Measurements from ENCODE around the gene CARD11. TPM values are rescaled to one million over a fixed set of nuclear protein-coding genes. Genes with fewer than 3 reads are reported as not detected.

Gene CARD11
- total and polyA plus RNA-seq, 2 of the 4 experiments (the other 2 are of a cell fraction), result 0.18 to 0.26 TPM

- no peak overlapping the region for H3K56ac ChIP-seq (ENCODE audit: extremely low read depth, insufficient read depth, low read length)
- CTCF ChIA-PET, result no interaction called here
- BruUV-seq (replicated peaks), result no TSS peak
- no peak overlapping the region for H2AK5ac ChIP-seq (ENCODE audit: low read depth, low read length)
- H3K27ac ChIP-seq (ENCODE audit: insufficient read depth, low read length), result no peak overlapping the region
- TF ChIP-seq BHLHE40 (IDR thresholded peaks at IDR 0.05; ENCODE audit: low read depth, low read length) (no peak), POLR2A (IDR thresholded peaks at IDR 0.05; ENCODE audit: low read depth, low read length) (no peak), NFE2L2 (IDR thresholded peaks at IDR 0.05; ENCODE audit: low read depth, low read length) (no peak), MXI1 (IDR thresholded peaks at IDR 0.05; ENCODE audit: borderline replicate concordance, low read depth, low read length) (no peak), MAZ (IDR thresholded peaks at IDR 0.05; ENCODE audit: borderline replicate concordance, low read depth, low read length) (no peak), ELK1 (IDR thresholded peaks at IDR 0.05; ENCODE audit: borderline replicate concordance, low read depth, low read length) (no peak), RAD21 (IDR thresholded peaks at IDR 0.05; ENCODE audit: low read length) (no peak), MAFK (IDR thresholded peaks at IDR 0.05; ENCODE audit: low read depth, low read length) (no peak), CHD1 (IDR thresholded peaks at IDR 0.05; ENCODE audit: low read depth, low read length) (no peak), FOS (IDR thresholded peaks at IDR 0.05; ENCODE audit: low read depth, low read length) (no peak)
- TF ChIP-seq, protein P1, sequence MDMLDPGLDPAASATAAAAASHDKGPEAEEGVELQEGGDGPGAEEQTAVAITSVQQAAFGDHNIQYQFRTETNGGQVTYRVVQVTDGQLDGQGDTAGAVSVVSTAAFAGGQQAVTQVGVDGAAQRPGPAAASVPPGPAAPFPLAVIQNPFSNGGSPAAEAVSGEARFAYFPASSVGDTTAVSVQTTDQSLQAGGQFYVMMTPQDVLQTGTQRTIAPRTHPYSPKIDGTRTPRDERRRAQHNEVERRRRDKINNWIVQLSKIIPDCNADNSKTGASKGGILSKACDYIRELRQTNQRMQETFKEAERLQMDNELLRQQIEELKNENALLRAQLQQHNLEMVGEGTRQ (IDR thresholded peaks at IDR 0.05; ENCODE audit: low read depth, low read length), result no peak
- H2BK5ac ChIP-seq (ENCODE audit: low read depth, low read length, poor library complexity, severe bottlenecking), result no peak overlapping the region
- no peaks in the 10 kb centered on the region for H3K4me1 ChIP-seq (ENCODE audit: control insufficient read depth, insufficient read depth, low read length)
- H2BK20ac ChIP-seq (ENCODE audit: low read depth, low read length), result no peak overlapping the region
- DNase-seq (no peak), ATAC-seq (ENCODE audit: low read depth) (no peak)
- no peak overlapping the region for H3K4me2 ChIP-seq (ENCODE audit: low read depth, low read length)
- intact Hi-C loops (cut with micrococcal nuclease), result no loop called here
- no peak overlapping the region for H3K9ac ChIP-seq (ENCODE audit: low read depth, low read length)
- POLR2A ChIA-PET (ENCODE audit: unreplicated experiment), result no interaction called here
- H2AK9ac ChIP-seq (replicated peaks; ENCODE audit: low read depth, low read length, poor library complexity), result no peak overlapping the region
- no peak overlapping the region for H3K4ac ChIP-seq (ENCODE audit: low read depth, low read length)
- 14% methylated on average over 12 of the region's 15 CpGs; no CpG with 5 or more reads in 1 of the 2 experiments for WGBS, 2 experiments (ENCODE audit: extremely low coverage in 2 of 2, insufficient read length in 1 of 2)
- no peaks in the 10 kb centered on the region for H3K36me3 ChIP-seq (ENCODE audit: control insufficient read depth, insufficient read depth, low read length)
- H3K18ac ChIP-seq (ENCODE audit: low read depth, low read length), result no peak overlapping the region
- dilution Hi-C loops (cut with HindIII; ENCODE audit: low sequenced_read_pairs, unreplicated experiment), result no loop called here
- no peak overlapping the region for H3K23ac ChIP-seq (ENCODE audit: low read depth, low read length)
- H4K5ac ChIP-seq (ENCODE audit: low read depth, low read length), result no peak overlapping the region
- no peaks in the 10 kb centered on the region for H3K9me3 ChIP-seq (ENCODE audit: control insufficient read depth, insufficient read depth, low read length)
- H3K9me1 ChIP-seq (ENCODE audit: insufficient read depth, low read length), result no peaks in the 10 kb centered on the region
- no peaks in the 10 kb centered on the region for H4K20me1 ChIP-seq (ENCODE audit: insufficient read depth, low read length)
- H3K79me1 ChIP-seq (ENCODE audit: low read depth in 1 of 2, low read length in 2 of 2), result no peaks in the 10 kb centered on the region
- no peak overlapping the region for H3K14ac ChIP-seq (replicated peaks; ENCODE audit: low read depth, low read length)
- in situ Hi-C loops (cut with MboI; ENCODE audit: low sequenced_read_pairs), result no loop called here
- peaks cover 4% of the 10 kb centered on the region; the same call in 1 of the 2 replicates for H3K27me3 ChIP-seq (ENCODE audit: control insufficient read depth, insufficient read depth, low read length)
- H4K8ac ChIP-seq (ENCODE audit: low read depth in 2 of 2, low read length in 2 of 2), result no peak overlapping the region
- no peak overlapping the region for H3K4me3 ChIP-seq (ENCODE audit: insufficient read depth, low read depth, low read length)
- no peak overlapping the region for H2AFZ ChIP-seq (replicated peaks; ENCODE audit: low read length, poor library complexity)
- H2BK120ac ChIP-seq (ENCODE audit: low read depth, low read length), result no peak overlapping the region
- H2BK15ac ChIP-seq (ENCODE audit: low read depth, low read length), result no peak overlapping the region
- H4K91ac ChIP-seq (ENCODE audit: insufficient read depth, low read depth, low read length), result no peak overlapping the region
Observed at GRCh38 chr7:2978408-2978807, 65.3 kb downstream of the CARD11 start.

All from IMR-90 (cell line).